Adrenal gland (tissue), 12 donors: ENCODE data around the gene CAPRIN1. TPM values are rescaled to one million over a fixed set of nuclear protein-coding genes. Genes with fewer than 3 reads are reported as not detected.
A peak's percentile ranks its signal among the peaks of the same experiment; 100 is the strongest.
"Not testable (repeated sequence)": the region's sequence is repeated elsewhere in the genome, so short reads cannot be mapped to it uniquely, and the experiment has no call there.

Source experiments
- DNase-seq, 7 donors: peaks; one replicate each; pipeline ENCODE4 v3.0.0-alpha.2; 2019 to 2020
- H3K27ac ChIP-seq, 5 donors: fragments of 200-600 bp; sonication (generic) in 4 of 5; 1 replicate in 3 of 5; 2 replicates in 2 of 5; pipeline versions ENCODE4 v1.5.1 to v1.8.0; 2016 to 2020; ENCODE audit warnings: mild to moderate bottlenecking in 1 of 5
- H3K27me3 ChIP-seq: fragments of 200-600 bp; 2 replicates; pipeline ENCODE4 v1.8.0; 2021
- H3K36me3 ChIP-seq, 2 donors: fragments of 200-600 bp; replicated peaks in 1 of 2; 1 replicate in 1 of 2; 2 replicates in 1 of 2; pipeline versions ENCODE4 v1.5.1 to v1.8.0; 2018 to 2022
- H3K4me1 ChIP-seq, 2 donors: fragments of 200-600 bp; replicated peaks in 1 of 2; 1 replicate in 1 of 2; 2 replicates in 1 of 2; pipeline versions ENCODE4 v1.5.1 to v1.8.0; 2018 to 2021
- H3K4me3 ChIP-seq, 4 donors: fragments of 200-600 bp; sonication (generic) in 3 of 4; one replicate each; pipeline ENCODE4 v1.5.1; 2016 to 2018
- H3K9me3 ChIP-seq, 3 donors: fragments of 200-600 bp; sonication (generic) in 1 of 3; replicated peaks in 1 of 3; 1 replicate in 2 of 3; 2 replicates in 1 of 3; pipeline versions ENCODE4 v1.5.1 to v1.8.0; 2016 to 2021
- CTCF ChIP-seq, 6 experiments: fragments of 450-650 bp in 4 of 6; fragments of 200-600 bp in 2 of 6; sonication (generic) in 1 of 6; IDR thresholded peaks; 1 replicate in 5 of 6; 2 replicates in 1 of 6; pipeline versions ENCODE4 v1.5.1 to v1.8.0; 2016 to 2021; ENCODE audit warnings: antibody characterized with exemption in 6 of 6, mild to moderate bottlenecking in 2 of 6, moderate library complexity in 1 of 6
- POLR2A ChIP-seq, 2 donors: fragments of 450-650 bp; IDR thresholded peaks; one replicate each; pipeline ENCODE4 v1.6.1; 2017; ENCODE audit warnings: antibody characterized with exemption in 2 of 2, mild to moderate bottlenecking in 2 of 2, moderate library complexity in 1 of 2
- WGBS, 4 donors: extraction: QIAGEN DNeasy Blood & Tissue Kit in 2 of 4; methylation state at CpG; one replicate each; pipeline versions ENCODE4 v1.1.5 to v1.1.7; 2013 to 2017; 5-methylcytosine and 5-hydroxymethylcytosine counted together
- intact Hi-C, 2 donors: fragments of 100-400 bp; cut with DNase I; formaldehyde crosslinking; loops; one replicate each; pipeline versions ENCODE4 v1.14.1 to v1.15.0; 2022 to 2023
- polyA plus RNA-seq, 3 donors: library from polyadenylated mRNA; stranded (reverse); fragments of 200-250 nt in 2 of 3; fragments of 350-450 nt in 1 of 3; fragmentation: Illumina TruSeq in 1 of 3; extraction: RNeasy Lipid Tissue Mini Kit (QIAGEN cat#74804) in 1 of 3; gene quantifications; one replicate each; pipeline ENCODE4 v1.2.3, GENCODE V29; 2013 to 2014
- total RNA-seq, 9 donors: library from RNA; depleted of rRNA in 4 of 9; stranded (reverse); fragments of >200 nt in 4 of 9; fragments of 120-200 nt in 1 of 9; fragmentation: NEBNext Ultra II Directional in 1 of 9; extraction: Animal tissue kit (Norgen Biotek cat#: 25700) in 1 of 9; gene quantifications; one replicate each; pipeline versions ENCODE4 v1.1.0 to v1.2.4, GENCODE V29; 2013 to 2023
- donor health status: healthy with polysubstance abuse.
- donor health status: Bipolar disorder and iron deficiency.
- donor health status: DM: yes; HTN: yes; CAD: no.
- donor health status: DM: no; HTN: no; CAD: no.
- donor health status: DM: no; HTN: no; CAD: no.
- donor health status: DM: yes; HTN: yes; CAD: no.

The CAPRIN1 gene
- total and polyA plus RNA-seq, 12 donors = 42.4 to 202 (median 149) TPM

GRCh38 chr11:34053161-34053686 is 1.7 kb downstream of the CAPRIN1 start:
- peaks cover 22 to 50% of the 10 kb centered on the region in 2 donors for H3K4me1 ChIP-seq
- peak; percentile 75 to 87 (median 81) for DNase-seq
- peak overlapping the region; percentile 93 to 99 (median 98) for H3K27ac ChIP-seq
- peak overlapping the region; percentile 39 to 99 (median 97) for H3K4me3 ChIP-seq
- TF ChIP-seq CTCF (IDR thresholded peaks at IDR 0.05) (no peak), POLR2A (IDR thresholded peaks at IDR 0.05) (peak in 1 of 2 donors; percentile 40)
- 0 to 2% (median 1%) methylated on average over 23 to 24 of the region's 24 CpGs for WGBS, 4 donors
- intact Hi-C loops = loop anchor here (5.0 to 10.0 kb wide), 2 partner anchors 52 to 54 kb away; partner anchors contain the start of gene NAT10 (in 2 of the 2)
- peaks cover 0 to 14% of the 10 kb centered on the region in 2 donors for H3K36me3 ChIP-seq
- no peaks in the 10 kb centered on the region for H3K9me3 ChIP-seq
- no peaks in the 10 kb centered on the region for H3K27me3 ChIP-seq

- not testable (repeated sequence) for DNase-seq, H3K9me3 ChIP-seq, H3K27me3 ChIP-seq
- WGBS, 4 donors = 74 to 89% (median 80%) methylated on average over 11 of the region's 11 CpGs
- intact Hi-C loops = loop anchor here (5.0 to 10.0 kb wide), 2 partner anchors 50 to 53 kb away; partner anchors contain the start of gene NAT10 (in 2 of the 2)
- H3K4me1 ChIP-seq = peaks cover 22 to 61% of the 10 kb centered on the region in 2 donors
- H3K27ac ChIP-seq = peak overlapping the region in 2 of 5 donors; percentile 22 to 98
- H3K4me3 ChIP-seq = peak overlapping the region in 1 of 4 donors; percentile 97
- H3K36me3 ChIP-seq = peaks cover 0 to 14% of the 10 kb centered on the region in 2 donors
These were observed 2.8 kb downstream of the CAPRIN1 start for GRCh38 chr11:34054351-34054750.

- Histone ChIP-seq H3K9me3 (no peaks in the 10 kb centered on the region), H3K36me3 (peaks cover 0 to 14% of the 10 kb centered on the region in 2 donors), H3K27ac (no peak overlapping the region), H3K27me3 (no peaks in the 10 kb centered on the region), H3K4me1 (peaks cover 25 to 67% of the 10 kb centered on the region in 2 donors), H3K4me3 (no peak overlapping the region)
- intact Hi-C loops = loop anchor here in 1 of 2 donors (10.0 kb wide), 1 partner anchor 49 kb away; the partner anchor contains the start of gene NAT10
- TF ChIP-seq CTCF (IDR thresholded peaks at IDR 0.05) = no peak
- TF ChIP-seq POLR2A (IDR thresholded peaks at IDR 0.05) = no peak
- WGBS, 4 donors = 94 to 98% (median 96%) methylated on average over 18 of the region's 18 CpGs
- DNase-seq = no peak
These were observed 3.9 kb downstream of the CAPRIN1 start for GRCh38 chr11:34055218-34056000.

GRCh38 chr11:34056672-34057071 is 5.1 kb downstream of the CAPRIN1 start:
- DNase-seq = no peak
- peaks cover 27 to 65% of the 10 kb centered on the region in 2 donors for H3K4me1 ChIP-seq
- TF ChIP-seq CTCF (IDR thresholded peaks at IDR 0.05) (no peak), POLR2A (IDR thresholded peaks at IDR 0.05) (no peak)
- intact Hi-C loops = loop anchor here in 1 of 2 donors (10.0 kb wide), 1 partner anchor 48 kb away; the partner anchor contains the start of gene NAT10
- peaks cover 0 to 14% of the 10 kb centered on the region in 2 donors for H3K36me3 ChIP-seq
- no peaks in the 10 kb centered on the region for H3K9me3 ChIP-seq
- H3K4me3 ChIP-seq = no peak overlapping the region
- WGBS, 4 donors = 13 to 27% (median 21%) methylated on average over 2 of the region's 2 CpGs
- no peak overlapping the region for H3K27ac ChIP-seq
- H3K27me3 ChIP-seq = no peaks in the 10 kb centered on the region
